Brain microvascular endothelial cell (primary cell): ENCODE data around the gene MPHOSPH9.

Experiments used
- DNase-seq: peaks from one replicate; pipeline ENCODE4 v3.0.0-alpha.2; 2020
- H3K27ac ChIP-seq: fragments of 250-450 bp; sonication (Bioruptor Pico); 2 replicates; pipeline ENCODE4 v1.5.1; 2020; ENCODE audit warnings: mild to moderate bottlenecking, moderate library complexity
- H3K27me3 ChIP-seq: fragments of 250-450 bp; sonication (Bioruptor Pico); replicated peaks from 2 replicates; pipeline ENCODE4 v1.5.1; 2020; ENCODE audit warnings: mild to moderate bottlenecking
- H3K36me3 ChIP-seq: fragments of 250-450 bp; sonication (Bioruptor Pico); replicated peaks from 2 replicates; pipeline ENCODE4 v1.5.1; 2020; ENCODE audit warnings: mild to moderate bottlenecking
- H3K4me3 ChIP-seq: 2 replicates; pipeline ENCODE4 v1.5.1; 2011; ENCODE audit warnings: low read depth, mild to moderate bottlenecking, control low read depth, low read length, moderate library complexity
- in situ Hi-C: cut with HindIII; loops from 2 replicates; pipeline ENCODE4 v1.10.0; 2017; ENCODE audit warnings: low sequenced_read_pairs, low pct_ligation_motif_present
- TF ChIP-seq, protein P1 (sequence below): IDR thresholded peaks from 2 replicates; pipeline ENCODE4 v1.5.1; 2011; ENCODE audit warnings: low read depth, mild to moderate bottlenecking, moderate library complexity, low read length, control low read depth, inconsistent platforms; ENCODE audit errors: missing control alignments

The MPHOSPH9 gene

DNA sequence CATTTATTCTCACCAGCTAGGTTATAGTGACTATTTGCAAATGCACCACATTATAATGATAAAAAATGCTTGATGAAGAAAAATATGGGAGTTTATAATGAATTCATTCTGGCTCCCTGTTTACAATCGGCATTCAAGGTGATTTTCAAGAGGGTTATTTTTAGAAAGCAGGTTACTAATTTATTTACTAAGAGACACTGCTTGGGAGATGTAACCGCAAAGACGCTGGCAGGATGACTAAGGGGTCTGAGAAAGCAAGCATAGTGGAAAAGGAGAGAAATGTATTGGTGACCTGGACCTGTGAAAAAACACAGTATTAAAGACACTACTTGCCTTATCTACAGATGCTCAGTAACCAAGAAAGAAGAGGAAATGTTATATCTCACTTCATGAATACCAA, 68.7 kb downstream of the MPHOSPH9 start:
- TF ChIP-seq, protein P1, sequence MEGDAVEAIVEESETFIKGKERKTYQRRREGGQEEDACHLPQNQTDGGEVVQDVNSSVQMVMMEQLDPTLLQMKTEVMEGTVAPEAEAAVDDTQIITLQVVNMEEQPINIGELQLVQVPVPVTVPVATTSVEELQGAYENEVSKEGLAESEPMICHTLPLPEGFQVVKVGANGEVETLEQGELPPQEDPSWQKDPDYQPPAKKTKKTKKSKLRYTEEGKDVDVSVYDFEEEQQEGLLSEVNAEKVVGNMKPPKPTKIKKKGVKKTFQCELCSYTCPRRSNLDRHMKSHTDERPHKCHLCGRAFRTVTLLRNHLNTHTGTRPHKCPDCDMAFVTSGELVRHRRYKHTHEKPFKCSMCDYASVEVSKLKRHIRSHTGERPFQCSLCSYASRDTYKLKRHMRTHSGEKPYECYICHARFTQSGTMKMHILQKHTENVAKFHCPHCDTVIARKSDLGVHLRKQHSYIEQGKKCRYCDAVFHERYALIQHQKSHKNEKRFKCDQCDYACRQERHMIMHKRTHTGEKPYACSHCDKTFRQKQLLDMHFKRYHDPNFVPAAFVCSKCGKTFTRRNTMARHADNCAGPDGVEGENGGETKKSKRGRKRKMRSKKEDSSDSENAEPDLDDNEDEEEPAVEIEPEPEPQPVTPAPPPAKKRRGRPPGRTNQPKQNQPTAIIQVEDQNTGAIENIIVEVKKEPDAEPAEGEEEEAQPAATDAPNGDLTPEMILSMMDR, result no peak
- H3K27ac ChIP-seq, result no peak overlapping the region
- DNase-seq, result no peak
- H3K27me3 ChIP-seq, result no peaks in the 10 kb centered on the region
- in situ Hi-C loops, result no loop called here
- H3K4me3 ChIP-seq, result no peak overlapping the region
- peaks cover 8% of the 10 kb centered on the region for H3K36me3 ChIP-seq

DNA sequence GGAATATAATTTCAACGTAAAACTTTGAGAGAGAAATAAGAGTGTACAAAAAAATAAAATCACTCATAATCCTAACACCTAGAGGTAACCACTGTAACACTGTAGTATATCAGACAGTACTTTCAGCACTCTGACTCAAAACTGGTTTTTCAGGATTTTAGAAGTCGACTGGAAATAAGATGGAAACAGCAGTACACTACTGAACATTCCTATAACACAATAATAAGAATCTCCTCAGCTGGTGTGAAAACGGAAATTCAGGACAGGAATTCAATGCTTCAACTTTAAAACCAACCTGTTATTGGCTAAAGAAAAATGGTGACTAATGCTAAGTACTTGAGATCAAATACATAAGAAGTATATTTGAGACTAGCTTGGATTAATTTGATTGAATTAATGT, 69.7 kb downstream of the MPHOSPH9 start:
- peaks cover 8% of the 10 kb centered on the region for H3K36me3 ChIP-seq
- TF ChIP-seq, protein P1, result no peak
- no peak for DNase-seq

DNA sequence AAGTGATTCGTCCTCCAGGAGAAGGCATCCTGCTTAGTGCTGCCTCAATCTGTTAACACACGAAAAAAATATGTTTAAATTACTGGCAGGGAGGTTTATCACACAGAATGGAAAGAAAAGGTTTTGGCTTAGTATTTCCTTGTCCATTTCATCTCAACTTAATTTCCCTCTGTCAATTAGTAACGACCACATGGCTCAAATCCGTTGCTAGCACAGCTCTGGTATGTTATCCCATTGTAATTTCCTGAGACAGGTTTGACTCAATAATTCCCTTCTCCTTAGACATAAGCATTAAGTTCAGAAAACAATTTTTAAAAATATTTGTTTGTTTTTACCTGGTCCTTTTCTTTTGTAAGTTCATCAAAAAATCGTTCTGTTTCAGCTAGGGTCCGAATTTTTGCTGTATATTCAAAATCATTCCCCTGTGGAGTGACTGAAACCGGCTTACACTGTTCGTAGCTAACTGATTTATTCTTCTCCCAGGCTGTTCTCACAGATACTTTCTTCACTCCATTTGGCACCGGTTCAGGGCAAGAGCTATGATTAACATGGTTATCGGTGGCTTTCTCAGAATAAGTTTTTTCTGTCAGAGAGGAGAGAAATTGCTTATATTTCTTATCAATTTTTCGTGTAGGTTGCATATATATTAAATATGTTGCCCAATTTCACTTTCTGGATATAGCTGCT, 72.0 kb downstream of the MPHOSPH9 start:
- H3K27me3 ChIP-seq, result no peaks in the 10 kb centered on the region
- TF ChIP-seq, protein P1, result no peak
- in situ Hi-C loops, result no loop called here
- H3K27ac ChIP-seq, result no peak overlapping the region
- peaks cover 4% of the 10 kb centered on the region for H3K36me3 ChIP-seq
- H3K4me3 ChIP-seq, result no peak overlapping the region
- no peak for DNase-seq

More for the DNA sequence above, 69.7 kb downstream of the MPHOSPH9 start:
- H3K27me3 ChIP-seq, result no peaks in the 10 kb centered on the region
- H3K4me3 ChIP-seq, result no peak overlapping the region
- in situ Hi-C loops, result no loop called here
- no peak overlapping the region for H3K27ac ChIP-seq

DNA sequence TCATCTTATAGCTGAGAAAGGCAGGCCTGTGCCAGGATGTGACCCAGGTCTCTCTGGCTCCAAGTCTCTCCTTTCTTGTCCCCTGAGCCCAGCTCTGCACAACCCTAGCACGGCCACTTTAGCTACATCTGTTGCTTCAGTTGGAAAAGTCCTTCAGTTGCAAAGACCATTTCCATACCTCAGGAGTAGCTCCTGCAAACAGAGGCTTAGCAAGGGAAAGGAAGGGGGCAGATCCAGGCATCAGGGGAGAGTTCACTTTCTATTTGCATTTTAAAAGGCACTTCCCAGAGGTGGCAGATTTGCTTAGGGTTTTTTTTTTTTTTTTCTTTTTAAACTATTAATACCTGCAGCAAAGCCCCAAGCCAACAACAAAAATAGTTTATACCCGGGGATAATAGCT, 79.0 kb downstream of the MPHOSPH9 start:
- in situ Hi-C loops, result no loop called here
- Histone ChIP-seq H3K4me3 (no peak overlapping the region), H3K27me3 (no peaks in the 10 kb centered on the region), H3K36me3 (no peaks in the 10 kb centered on the region), H3K27ac (no peak overlapping the region)
- TF ChIP-seq, protein P1, result no peak
- DNase-seq, result no peak

DNA sequence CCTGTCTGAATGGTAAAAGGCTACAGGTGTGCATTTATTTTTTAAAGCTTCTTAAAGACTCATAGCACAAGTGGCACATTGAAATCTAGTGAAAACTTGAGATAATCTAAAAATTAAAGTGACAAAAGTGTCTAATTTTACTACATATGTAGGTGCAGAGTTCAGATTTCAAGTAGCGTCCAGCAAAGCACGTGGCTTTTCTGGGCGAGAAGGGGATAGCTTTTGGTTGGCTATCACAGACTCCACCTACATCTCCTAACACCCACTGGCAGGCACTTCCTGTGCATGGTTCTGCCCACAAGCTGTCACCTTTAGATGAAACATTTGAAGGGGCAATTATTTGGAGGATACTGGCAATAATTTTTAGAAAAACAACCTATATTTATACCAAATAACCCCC, 80.1 kb downstream of the MPHOSPH9 start:
- TF ChIP-seq, protein P1, result no peak
- no peaks in the 10 kb centered on the region for H3K36me3 ChIP-seq
- H3K4me3 ChIP-seq, result no peak overlapping the region
- in situ Hi-C loops, result no loop called here
- no peak for DNase-seq
- H3K27me3 ChIP-seq, result no peaks in the 10 kb centered on the region
- no peak overlapping the region for H3K27ac ChIP-seq
